Chondrocyte (in vitro differentiated cells): ENCODE measurements around the gene ATF7. TPM values are rescaled to one million over a fixed set of nuclear protein-coding genes. Genes with fewer than 3 reads are reported as not detected.

Experiments used
- DNase-seq: peaks from one replicate; pipeline ENCODE4 v3.0.0; 2021; ENCODE audit warnings: mixed read lengths, low spot score
- H3K27ac Mint-ChIP-seq: one replicate; pipeline ENCODE4 v1.8.0; 2021; ENCODE audit warnings: mild to moderate bottlenecking, moderate library complexity, mixed read lengths; ENCODE audit not compliant: unreplicated experiment
- H3K27me3 Mint-ChIP-seq: 2 replicates; pipeline ENCODE4 v1.8.0; 2021; ENCODE audit warnings: low read depth, mixed read lengths
- H3K36me3 Mint-ChIP-seq: 2 replicates; pipeline ENCODE4 v1.8.0; 2021; ENCODE audit warnings: low read depth, mixed read lengths
- H3K4me1 Mint-ChIP-seq: 2 replicates; pipeline ENCODE4 v1.8.0; 2021; ENCODE audit warnings: low read depth, mild to moderate bottlenecking, mixed read lengths
- H3K4me3 Mint-ChIP-seq: one replicate; pipeline ENCODE4 v1.8.0; 2021; ENCODE audit warnings: mild to moderate bottlenecking, moderate library complexity, mixed read lengths; ENCODE audit not compliant: unreplicated experiment
- H3K9me3 Mint-ChIP-seq: 2 replicates; pipeline ENCODE4 v1.8.0; 2021; ENCODE audit warnings: low read depth, mixed read lengths
- total RNA-seq: library from RNA; stranded (reverse); gene quantifications from 3 replicates; pipeline ENCODE4 v1.2.1, GENCODE V29; 2021
- TF ChIP-seq, protein P1 (sequence below): fragments of 200-600 bp; sonication (generic); IDR thresholded peaks from 2 replicates; pipeline ENCODE4 v1.5.0; 2021; ENCODE audit warnings: antibody characterized with exemption, mild to moderate bottlenecking, moderate library complexity

Gene ATF7
- total RNA-seq, 1 donor from 2014 or later = 44.4 TPM

DNA sequence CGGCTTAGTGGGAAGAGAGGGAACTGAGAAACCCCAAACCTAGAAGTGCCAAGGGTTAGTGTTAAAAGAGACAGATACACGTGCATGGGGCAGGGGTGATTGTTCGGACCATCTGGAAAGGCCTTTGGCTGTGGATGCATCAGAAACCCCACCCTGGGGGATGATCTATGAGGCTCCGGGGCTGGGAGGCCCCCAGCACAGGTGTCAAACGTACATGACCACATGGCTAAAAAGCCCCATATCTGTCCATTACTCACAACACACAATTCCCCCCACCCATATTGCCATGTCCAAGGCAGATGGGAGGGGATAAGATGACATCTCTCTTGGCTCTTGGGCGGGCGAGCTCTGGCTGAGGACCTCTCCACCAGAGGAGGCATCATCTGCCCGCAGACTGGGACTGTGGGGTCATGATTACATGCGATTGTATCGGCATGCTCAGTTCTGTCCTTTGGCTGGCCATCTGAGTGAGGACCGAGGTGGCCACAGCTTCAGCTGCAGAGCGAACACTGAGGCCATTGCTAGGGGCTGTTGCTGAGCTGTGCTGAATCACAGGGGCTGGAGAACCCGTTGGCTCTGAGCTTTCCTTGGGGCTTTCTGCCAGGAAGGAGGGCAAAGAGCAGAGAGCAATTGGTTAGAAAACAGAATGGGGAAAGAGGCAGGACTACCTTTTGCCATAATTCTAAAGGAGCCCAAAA, 109.3 kb downstream of the ATF7 start:
- H3K4me1 Mint-ChIP-seq = peaks cover 7% of the 10 kb centered on the region
- H3K27ac Mint-ChIP-seq = no peak overlapping the region
- H3K9me3 Mint-ChIP-seq = no peaks in the 10 kb centered on the region
- DNase-seq = no peak
- no peak overlapping the region for H3K4me3 Mint-ChIP-seq
- TF ChIP-seq, protein P1, sequence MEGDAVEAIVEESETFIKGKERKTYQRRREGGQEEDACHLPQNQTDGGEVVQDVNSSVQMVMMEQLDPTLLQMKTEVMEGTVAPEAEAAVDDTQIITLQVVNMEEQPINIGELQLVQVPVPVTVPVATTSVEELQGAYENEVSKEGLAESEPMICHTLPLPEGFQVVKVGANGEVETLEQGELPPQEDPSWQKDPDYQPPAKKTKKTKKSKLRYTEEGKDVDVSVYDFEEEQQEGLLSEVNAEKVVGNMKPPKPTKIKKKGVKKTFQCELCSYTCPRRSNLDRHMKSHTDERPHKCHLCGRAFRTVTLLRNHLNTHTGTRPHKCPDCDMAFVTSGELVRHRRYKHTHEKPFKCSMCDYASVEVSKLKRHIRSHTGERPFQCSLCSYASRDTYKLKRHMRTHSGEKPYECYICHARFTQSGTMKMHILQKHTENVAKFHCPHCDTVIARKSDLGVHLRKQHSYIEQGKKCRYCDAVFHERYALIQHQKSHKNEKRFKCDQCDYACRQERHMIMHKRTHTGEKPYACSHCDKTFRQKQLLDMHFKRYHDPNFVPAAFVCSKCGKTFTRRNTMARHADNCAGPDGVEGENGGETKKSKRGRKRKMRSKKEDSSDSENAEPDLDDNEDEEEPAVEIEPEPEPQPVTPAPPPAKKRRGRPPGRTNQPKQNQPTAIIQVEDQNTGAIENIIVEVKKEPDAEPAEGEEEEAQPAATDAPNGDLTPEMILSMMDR = no peak
- peaks cover 34% of the 10 kb centered on the region for H3K36me3 Mint-ChIP-seq
- H3K27me3 Mint-ChIP-seq = no peaks in the 10 kb centered on the region

DNA sequence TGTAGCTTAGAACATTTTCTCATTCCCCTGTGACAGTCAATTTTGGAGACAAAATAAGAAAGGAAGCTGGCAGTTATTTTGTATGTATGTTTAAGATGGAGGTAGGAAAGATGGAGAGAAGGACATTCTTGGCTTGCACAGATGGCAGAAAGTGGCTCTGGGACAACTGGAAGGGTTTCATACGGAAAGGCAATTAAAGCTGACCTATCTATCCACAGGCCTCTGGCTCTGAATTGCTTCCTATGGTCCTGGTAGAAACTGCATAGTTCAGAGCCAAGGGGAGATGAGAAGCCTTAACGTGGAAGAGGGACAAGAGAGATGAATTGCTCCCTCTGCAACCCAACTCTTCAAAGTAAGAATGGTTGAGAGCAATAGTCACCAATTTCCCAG, 110.9 kb downstream of the ATF7 start:
- peaks cover 7% of the 10 kb centered on the region for H3K4me1 Mint-ChIP-seq
- no peak overlapping the region for H3K4me3 Mint-ChIP-seq
- H3K27me3 Mint-ChIP-seq = no peaks in the 10 kb centered on the region
- DNase-seq = no peak
- TF ChIP-seq, protein P1 = no peak
- H3K27ac Mint-ChIP-seq = no peak overlapping the region
- H3K9me3 Mint-ChIP-seq = no peaks in the 10 kb centered on the region
- peaks cover 27% of the 10 kb centered on the region for H3K36me3 Mint-ChIP-seq

DNA sequence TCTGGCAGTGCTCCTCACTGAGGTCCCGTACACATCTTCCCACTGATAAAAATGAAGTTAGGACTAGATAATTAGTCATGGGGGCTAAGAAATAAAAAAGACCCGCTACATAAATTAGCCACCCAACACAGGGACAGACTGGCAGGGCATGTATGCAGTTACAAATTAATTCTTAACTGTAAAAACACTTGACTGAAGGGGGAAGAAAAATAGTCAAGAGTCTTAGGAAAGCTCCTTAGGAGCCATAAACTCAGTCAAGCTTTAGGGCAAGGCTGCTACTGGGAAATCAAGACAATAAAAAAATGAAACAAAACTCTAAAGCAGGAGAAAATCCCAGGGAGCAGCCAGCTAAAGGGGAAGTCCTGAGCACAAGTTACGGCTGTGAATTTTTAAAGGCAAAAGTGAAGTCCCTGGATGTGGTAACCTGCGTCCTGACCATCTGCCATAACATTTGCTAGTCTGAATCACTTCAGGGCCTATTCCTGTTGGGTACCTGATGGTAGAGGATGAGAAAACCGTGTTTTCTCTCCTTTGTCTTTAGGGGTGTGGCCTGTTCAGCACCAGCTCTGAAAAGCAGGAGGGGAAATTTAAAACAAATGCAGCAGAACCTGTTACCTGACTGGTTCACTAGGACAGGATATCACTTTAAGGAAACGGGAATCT, 111.4 kb downstream of the ATF7 start:
- Mint-ChIP-seq H3K27me3 (no peaks in the 10 kb centered on the region), H3K27ac (no peak overlapping the region), H3K4me3 (no peak overlapping the region), H3K36me3 (peaks cover 25% of the 10 kb centered on the region), H3K4me1 (peaks cover 7% of the 10 kb centered on the region), H3K9me3 (no peaks in the 10 kb centered on the region)
- no peak for DNase-seq
- TF ChIP-seq, protein P1 = no peak

DNA sequence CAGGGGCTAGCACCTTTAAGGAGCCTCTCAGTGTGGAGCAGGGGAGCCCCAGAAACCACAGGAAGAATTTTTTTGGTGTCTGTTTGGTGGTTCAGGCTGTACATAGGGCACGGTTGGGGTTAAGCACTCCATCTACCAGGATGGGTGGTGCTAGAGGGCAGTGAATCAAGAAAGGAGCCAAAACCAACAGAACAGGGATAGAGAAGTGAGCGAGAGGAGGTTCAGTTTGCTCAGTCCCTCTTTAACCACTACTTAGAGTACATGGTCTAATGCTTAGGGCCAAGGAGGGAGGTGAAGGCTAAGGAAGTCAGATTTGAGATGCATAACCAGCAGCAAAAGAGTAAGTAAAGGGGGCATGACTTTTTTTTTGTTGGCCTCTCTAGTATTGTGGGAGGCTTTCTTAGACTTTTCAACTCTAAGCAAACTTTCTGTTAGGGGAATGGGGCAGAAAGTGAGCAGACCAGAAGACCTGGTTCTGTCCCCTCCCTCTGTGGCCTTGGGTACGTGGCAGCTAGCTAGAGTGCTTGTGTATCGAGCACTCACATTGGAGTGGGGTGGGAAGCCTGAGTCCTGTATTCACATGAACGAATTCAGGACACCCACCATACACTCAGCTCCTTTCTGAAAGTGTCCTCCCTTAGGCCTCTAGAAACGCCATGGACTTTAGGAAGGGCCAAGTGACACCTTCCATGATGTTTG, 112.3 kb downstream of the ATF7 start:
- no peaks in the 10 kb centered on the region for H3K9me3 Mint-ChIP-seq
- TF ChIP-seq, protein P1 = no peak
- no peaks in the 10 kb centered on the region for H3K27me3 Mint-ChIP-seq
- no peak for DNase-seq
- H3K4me3 Mint-ChIP-seq = no peak overlapping the region
- no peak overlapping the region for H3K27ac Mint-ChIP-seq
- peaks cover 7% of the 10 kb centered on the region for H3K4me1 Mint-ChIP-seq
- peaks cover 25% of the 10 kb centered on the region for H3K36me3 Mint-ChIP-seq

DNA sequence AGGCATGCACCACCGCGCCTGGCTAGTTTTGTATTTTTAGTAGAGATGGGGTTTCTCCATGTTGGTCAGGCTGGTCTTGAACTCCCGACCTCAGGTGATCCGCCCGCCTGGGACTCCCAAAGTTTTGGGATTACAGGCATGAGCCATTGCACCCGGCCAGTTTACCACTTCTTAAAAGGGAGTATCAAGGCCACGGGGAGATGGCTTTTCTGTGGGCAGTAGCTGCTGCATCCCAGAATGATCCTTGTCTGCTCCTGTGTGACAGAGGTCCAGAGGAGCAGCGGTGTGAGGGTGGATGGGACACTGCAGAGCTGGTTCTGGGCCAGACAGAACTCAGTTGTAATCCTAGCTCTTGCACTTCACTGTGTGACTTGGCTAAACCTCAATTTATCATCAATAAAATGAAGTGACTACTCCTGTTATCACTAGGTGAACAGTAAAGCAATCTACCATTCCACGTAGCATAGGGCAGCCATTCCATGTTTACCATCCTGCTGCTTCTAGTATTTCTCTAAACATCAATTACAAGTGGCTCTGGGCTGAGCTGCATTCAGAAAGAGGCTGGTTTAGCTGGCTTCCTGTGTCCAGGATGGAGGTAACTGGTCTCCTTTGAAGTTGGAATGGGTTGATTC, 115.9 kb downstream of the ATF7 start:
- TF ChIP-seq, protein P1 = no peak
- H3K4me1 Mint-ChIP-seq = peaks cover 31% of the 10 kb centered on the region
- no peak overlapping the region for H3K4me3 Mint-ChIP-seq
- H3K9me3 Mint-ChIP-seq = no peaks in the 10 kb centered on the region
- H3K27me3 Mint-ChIP-seq = no peaks in the 10 kb centered on the region
- H3K27ac Mint-ChIP-seq = peak overlapping the region; percentile 17
- peaks cover 14% of the 10 kb centered on the region for H3K36me3 Mint-ChIP-seq
- no peak for DNase-seq
